ENCODE results near the gene XYLB. TPM values are rescaled to one million over a fixed set of nuclear protein-coding genes. Genes with fewer than 3 reads are reported as not detected.

The XYLB gene
- total and polyA plus RNA-seq, 3 experiments from 2014 or later: 0.15 to 6.2 (median 5.7) TPM

GRCh38 chr3:38376098-38376816, 29.7 kb downstream of the XYLB start:
- CTCF ChIA-PET: interaction anchor here (0.9 kb wide), 1 partner anchor 30 kb away, joined by 3 read pairs; the partner anchor contains the start of gene XYLB
- peaks cover 0 to 2% (median 0%) of the 10 kb centered on the region in 5 donors for H3K9me3 Mint-ChIP-seq

GRCh38 chr3:38379201-38379770, 32.7 kb downstream of the XYLB start:
- H3K27me3 ChIP-seq (ENCODE audit: insufficient read depth, low read length, poor library complexity, severe bottlenecking): no peaks in the 10 kb centered on the region
- H3K9me3 ChIP-seq (ENCODE audit: low read length): no peaks in the 10 kb centered on the region
- peak overlapping the region in 1 of 8 donors; percentile 11 for H3K27ac Mint-ChIP-seq
- POLR2A ChIA-PET: interaction anchor here (0.6 kb wide), 1 partner anchor 133 kb away, joined by 3 read pairs; no protein-coding TSS in a partner anchor
- H3K36me3 ChIP-seq (ENCODE audit: insufficient read depth, low read length): no peaks in the 10 kb centered on the region
- H3K27me3 Mint-ChIP-seq: peaks cover 0 to 5% of the 10 kb centered on the region in 2 donors
- H3K4me3 ChIP-seq (ENCODE audit: low read length): no peak overlapping the region
- peaks cover 0 to 8% (median 5%) of the 10 kb centered on the region in 5 donors for H3K9me3 Mint-ChIP-seq
- H3K4me1 ChIP-seq (ENCODE audit: insufficient read depth, low read length): peaks cover 12% of the 10 kb centered on the region
- H3K4me1 Mint-ChIP-seq: peaks cover 11 to 16% (median 13%) of the 10 kb centered on the region in 3 donors
- H3K36me3 Mint-ChIP-seq: peaks cover 0 to 4% (median 0%) of the 10 kb centered on the region in 3 donors
- CTCF ChIA-PET: no interaction called here
- H3K4me3 Mint-ChIP-seq: no peak overlapping the region
- H3K27ac ChIP-seq (ENCODE audit: low read depth, low read length): no peak overlapping the region
- DNase-seq: no peak

More at GRCh38 chr3:38376098-38376816, 29.7 kb downstream of the XYLB start:
- peak overlapping the region in 2 of 8 donors; percentile 48 to 51 for H3K27ac Mint-ChIP-seq
- Histone ChIP-seq H3K27ac (ENCODE audit: low read depth, low read length) (no peak overlapping the region), H3K4me3 (ENCODE audit: low read length) (no peak overlapping the region), H3K4me1 (ENCODE audit: insufficient read depth, low read length) (peaks cover 35% of the 10 kb centered on the region), H3K27me3 (ENCODE audit: insufficient read depth, low read length, poor library complexity, severe bottlenecking) (no peaks in the 10 kb centered on the region), H3K9me3 (ENCODE audit: low read length) (no peaks in the 10 kb centered on the region), H3K36me3 (ENCODE audit: insufficient read depth, low read length) (no peaks in the 10 kb centered on the region)
- no peak for DNase-seq
- peaks cover 26 to 33% (median 30%) of the 10 kb centered on the region in 3 donors for H3K4me1 Mint-ChIP-seq
- POLR2A ChIA-PET: no interaction called here
- peaks cover 0 to 4% of the 10 kb centered on the region in 2 donors for H3K27me3 Mint-ChIP-seq
- H3K36me3 Mint-ChIP-seq: no peaks in the 10 kb centered on the region
- no peak overlapping the region for H3K4me3 Mint-ChIP-seq

GRCh38 chr3:38382506-38383080, 36.0 kb downstream of the XYLB start:
- POLR2A ChIA-PET: no interaction called here
- no peak for DNase-seq

GRCh38 chr3:38383156-38383875, 36.7 kb downstream of the XYLB start:
- H3K4me1 Mint-ChIP-seq: no peaks in the 10 kb centered on the region

More at GRCh38 chr3:38382506-38383080, 36.0 kb downstream of the XYLB start:
- Mint-ChIP-seq H3K9me3 (peaks cover 6 to 13% (median 10%) of the 10 kb centered on the region in 5 donors), H3K27me3 (peaks cover 0 to 5% of the 10 kb centered on the region in 2 donors), H3K36me3 (peaks cover 0 to 9% (median 1%) of the 10 kb centered on the region in 3 donors), H3K4me1 (no peaks in the 10 kb centered on the region), H3K27ac (no peak overlapping the region), H3K4me3 (no peak overlapping the region)
- Histone ChIP-seq H3K4me3 (ENCODE audit: low read length) (no peak overlapping the region), H3K36me3 (ENCODE audit: insufficient read depth, low read length) (no peaks in the 10 kb centered on the region), H3K27ac (ENCODE audit: low read depth, low read length) (no peak overlapping the region), H3K4me1 (ENCODE audit: insufficient read depth, low read length) (no peaks in the 10 kb centered on the region), H3K27me3 (ENCODE audit: insufficient read depth, low read length, poor library complexity, severe bottlenecking) (no peaks in the 10 kb centered on the region), H3K9me3 (ENCODE audit: low read length) (no peaks in the 10 kb centered on the region)
- CTCF ChIA-PET: no interaction called here

GRCh38 chr3:38386992-38387750, 40.6 kb downstream of the XYLB start:
- Histone ChIP-seq H3K4me3 (ENCODE audit: low read length) (no peak overlapping the region), H3K36me3 (ENCODE audit: insufficient read depth, low read length) (no peaks in the 10 kb centered on the region), H3K27me3 (ENCODE audit: insufficient read depth, low read length, poor library complexity, severe bottlenecking) (no peaks in the 10 kb centered on the region), H3K27ac (ENCODE audit: low read depth, low read length) (no peak overlapping the region), H3K9me3 (ENCODE audit: low read length) (no peaks in the 10 kb centered on the region), H3K4me1 (ENCODE audit: insufficient read depth, low read length) (no peaks in the 10 kb centered on the region)
- H3K9me3 Mint-ChIP-seq: peaks cover 3 to 12% (median 8%) of the 10 kb centered on the region in 5 donors
- no peak overlapping the region for H3K27ac Mint-ChIP-seq
- ChIA-PET CTCF (interaction anchor here (1.6 kb wide), 1 partner anchor 40 kb away, joined by 4 read pairs; the partner anchor contains the start of gene XYLB), POLR2A (no interaction called here)
- no peak for DNase-seq
- no peaks in the 10 kb centered on the region for H3K4me1 Mint-ChIP-seq
- peaks cover 0 to 1% of the 10 kb centered on the region in 2 donors for H3K27me3 Mint-ChIP-seq
- peaks cover 0 to 13% (median 3%) of the 10 kb centered on the region in 3 donors for H3K36me3 Mint-ChIP-seq
- H3K4me3 Mint-ChIP-seq: no peak overlapping the region

More at GRCh38 chr3:38383156-38383875, 36.7 kb downstream of the XYLB start:
- H3K27ac ChIP-seq (ENCODE audit: low read depth, low read length): no peak overlapping the region
- H3K27me3 ChIP-seq (ENCODE audit: insufficient read depth, low read length, poor library complexity, severe bottlenecking): no peaks in the 10 kb centered on the region
- Mint-ChIP-seq H3K36me3 (peaks cover 0 to 12% (median 1%) of the 10 kb centered on the region in 3 donors), H3K9me3 (peaks cover 8 to 16% (median 12%) of the 10 kb centered on the region in 5 donors), H3K27me3 (peaks cover 0 to 3% of the 10 kb centered on the region in 2 donors), H3K27ac (peak overlapping the region in 1 of 8 donors; percentile 46), H3K4me3 (no peak overlapping the region)
- ChIA-PET CTCF (no interaction called here), POLR2A (no interaction called here)
- H3K36me3 ChIP-seq (ENCODE audit: insufficient read depth, low read length): no peaks in the 10 kb centered on the region
- no peaks in the 10 kb centered on the region for H3K9me3 ChIP-seq (ENCODE audit: low read length)
- DNase-seq: no peak
- H3K4me3 ChIP-seq (ENCODE audit: low read length): no peak overlapping the region
- no peaks in the 10 kb centered on the region for H3K4me1 ChIP-seq (ENCODE audit: insufficient read depth, low read length)

GRCh38 chr3:38387862-38388261, 41.3 kb downstream of the XYLB start:
- CTCF ChIA-PET: interaction anchor here (1.6 kb wide), 1 partner anchor 41 kb away, joined by 4 read pairs; the partner anchor contains the start of gene XYLB
- Histone ChIP-seq H3K4me1 (ENCODE audit: insufficient read depth, low read length) (no peaks in the 10 kb centered on the region), H3K9me3 (ENCODE audit: low read length) (no peaks in the 10 kb centered on the region), H3K27me3 (ENCODE audit: insufficient read depth, low read length, poor library complexity, severe bottlenecking) (no peaks in the 10 kb centered on the region), H3K4me3 (ENCODE audit: low read length) (no peak overlapping the region), H3K36me3 (ENCODE audit: insufficient read depth, low read length) (no peaks in the 10 kb centered on the region), H3K27ac (ENCODE audit: low read depth, low read length) (no peak overlapping the region)
- no peaks in the 10 kb centered on the region for H3K4me1 Mint-ChIP-seq
- POLR2A ChIA-PET: no interaction called here
- H3K27me3 Mint-ChIP-seq: peaks cover 0 to 1% of the 10 kb centered on the region in 2 donors
- H3K4me3 Mint-ChIP-seq: no peak overlapping the region
- no peak for DNase-seq
- peaks cover 3 to 12% (median 8%) of the 10 kb centered on the region in 5 donors for H3K9me3 Mint-ChIP-seq
- no peak overlapping the region for H3K27ac Mint-ChIP-seq
- peaks cover 0 to 13% (median 3%) of the 10 kb centered on the region in 3 donors for H3K36me3 Mint-ChIP-seq

GRCh38 chr3:38392604-38393163, 46.1 kb downstream of the XYLB start:
- no peak overlapping the region for H3K27ac ChIP-seq (ENCODE audit: low read depth, low read length)
- peaks cover 0 to 14% (median 3%) of the 10 kb centered on the region in 3 donors for H3K36me3 Mint-ChIP-seq
- H3K4me3 Mint-ChIP-seq: no peak overlapping the region
- CTCF ChIA-PET: no interaction called here
- no peaks in the 10 kb centered on the region for H3K4me1 Mint-ChIP-seq
- no peaks in the 10 kb centered on the region for H3K27me3 ChIP-seq (ENCODE audit: insufficient read depth, low read length, poor library complexity, severe bottlenecking)
- H3K27me3 Mint-ChIP-seq: no peaks in the 10 kb centered on the region
- H3K4me3 ChIP-seq (ENCODE audit: low read length): no peak overlapping the region
- H3K36me3 ChIP-seq (ENCODE audit: insufficient read depth, low read length): no peaks in the 10 kb centered on the region
- POLR2A ChIA-PET: no interaction called here
- no peaks in the 10 kb centered on the region for H3K9me3 ChIP-seq (ENCODE audit: low read length)
- no peaks in the 10 kb centered on the region for H3K4me1 ChIP-seq (ENCODE audit: insufficient read depth, low read length)
- DNase-seq: no peak
- H3K27ac Mint-ChIP-seq: no peak overlapping the region
- H3K9me3 Mint-ChIP-seq: peaks cover under 1 to 3% (median 1%) of the 10 kb centered on the region in 5 donors
